Measurements from ENCODE around the gene MYH14. TPM values are rescaled to one million over a fixed set of nuclear protein-coding genes. Genes with fewer than 3 reads are reported as not detected.
A peak's percentile ranks its signal among the peaks of the same experiment; 100 is the strongest.

The MYH14 gene
- total RNA-seq, 1 experiment from 2014 or later: 0.84 TPM

DNA sequence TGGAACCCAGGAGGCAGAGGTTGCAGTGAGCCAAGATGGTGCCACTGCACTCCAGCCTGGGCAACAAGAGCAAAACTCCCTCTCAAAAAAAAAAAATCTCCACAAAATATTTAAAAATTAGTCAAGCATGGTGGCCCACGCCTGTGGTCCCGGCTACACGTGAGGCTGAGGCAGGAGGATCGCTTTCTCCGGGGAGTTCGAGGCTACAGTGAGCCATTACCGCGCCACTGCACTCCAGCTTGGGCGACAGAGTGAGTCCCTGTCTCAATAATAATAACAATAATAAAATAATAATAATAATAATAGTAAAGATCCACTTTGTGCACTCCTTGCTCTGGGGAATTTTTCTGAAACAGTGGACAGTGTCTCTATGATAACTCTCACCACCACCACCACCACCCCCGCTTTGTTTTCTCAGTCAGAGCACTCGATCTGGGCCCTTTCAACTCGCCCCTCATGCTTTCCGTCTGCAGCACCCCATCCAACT, 153.3 kb downstream of the MYH14 start:
- ChIA-PET CTCF (interaction anchor here (0.5 to 2.3 kb wide), 13 partner anchors 11 to 660 kb away, joined by 3 to 16 read pairs (median 4); partner anchors contain the start of genes KCNC3, NR1H2 and POLD1), POLR2A (ENCODE audit: low non-redundant PET) (no interaction called here)
- BruUV-seq (replicated peaks): no TSS peak
- Histone ChIP-seq H3K4me3 (ENCODE audit: low read depth, low read length, poor library complexity, severe bottlenecking) (peak overlapping the region; percentile 65), H3K27me3 (replicated peaks; ENCODE audit: insufficient read depth, low read depth, low read length, poor library complexity) (no peaks in the 10 kb centered on the region), H3K9me3 (ENCODE audit: low read depth, low read length, poor library complexity, severe bottlenecking) (no peaks in the 10 kb centered on the region), H3K4me1 (ENCODE audit: insufficient read depth, low read length, poor library complexity, severe bottlenecking) (no peaks in the 10 kb centered on the region), H3K36me3 (ENCODE audit: insufficient read depth, low read length, poor library complexity, severe bottlenecking) (no peaks in the 10 kb centered on the region), H3K27ac (ENCODE audit: low read depth, low read length, poor library complexity, severe bottlenecking) (peak overlapping the region; percentile 85)
- TF ChIP-seq, protein P1, sequence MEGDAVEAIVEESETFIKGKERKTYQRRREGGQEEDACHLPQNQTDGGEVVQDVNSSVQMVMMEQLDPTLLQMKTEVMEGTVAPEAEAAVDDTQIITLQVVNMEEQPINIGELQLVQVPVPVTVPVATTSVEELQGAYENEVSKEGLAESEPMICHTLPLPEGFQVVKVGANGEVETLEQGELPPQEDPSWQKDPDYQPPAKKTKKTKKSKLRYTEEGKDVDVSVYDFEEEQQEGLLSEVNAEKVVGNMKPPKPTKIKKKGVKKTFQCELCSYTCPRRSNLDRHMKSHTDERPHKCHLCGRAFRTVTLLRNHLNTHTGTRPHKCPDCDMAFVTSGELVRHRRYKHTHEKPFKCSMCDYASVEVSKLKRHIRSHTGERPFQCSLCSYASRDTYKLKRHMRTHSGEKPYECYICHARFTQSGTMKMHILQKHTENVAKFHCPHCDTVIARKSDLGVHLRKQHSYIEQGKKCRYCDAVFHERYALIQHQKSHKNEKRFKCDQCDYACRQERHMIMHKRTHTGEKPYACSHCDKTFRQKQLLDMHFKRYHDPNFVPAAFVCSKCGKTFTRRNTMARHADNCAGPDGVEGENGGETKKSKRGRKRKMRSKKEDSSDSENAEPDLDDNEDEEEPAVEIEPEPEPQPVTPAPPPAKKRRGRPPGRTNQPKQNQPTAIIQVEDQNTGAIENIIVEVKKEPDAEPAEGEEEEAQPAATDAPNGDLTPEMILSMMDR (conservative IDR thresholded peaks at IDR 0.05; ENCODE audit: low read depth, low read length): no peak
- TF ChIP-seq EZH2 (IDR thresholded peaks at IDR 0.05; ENCODE audit: borderline replicate concordance, low read depth, low read length, poor library complexity, severe bottlenecking): no peak
- DNase-seq (ENCODE audit: low spot score): no peak
- intact Hi-C loops (cut with micrococcal nuclease; ENCODE audit: unreplicated experiment): loop anchor here (2.0 to 10.0 kb wide), 3 partner anchors 104 to 568 kb away; no protein-coding TSS in a partner anchor

DNA sequence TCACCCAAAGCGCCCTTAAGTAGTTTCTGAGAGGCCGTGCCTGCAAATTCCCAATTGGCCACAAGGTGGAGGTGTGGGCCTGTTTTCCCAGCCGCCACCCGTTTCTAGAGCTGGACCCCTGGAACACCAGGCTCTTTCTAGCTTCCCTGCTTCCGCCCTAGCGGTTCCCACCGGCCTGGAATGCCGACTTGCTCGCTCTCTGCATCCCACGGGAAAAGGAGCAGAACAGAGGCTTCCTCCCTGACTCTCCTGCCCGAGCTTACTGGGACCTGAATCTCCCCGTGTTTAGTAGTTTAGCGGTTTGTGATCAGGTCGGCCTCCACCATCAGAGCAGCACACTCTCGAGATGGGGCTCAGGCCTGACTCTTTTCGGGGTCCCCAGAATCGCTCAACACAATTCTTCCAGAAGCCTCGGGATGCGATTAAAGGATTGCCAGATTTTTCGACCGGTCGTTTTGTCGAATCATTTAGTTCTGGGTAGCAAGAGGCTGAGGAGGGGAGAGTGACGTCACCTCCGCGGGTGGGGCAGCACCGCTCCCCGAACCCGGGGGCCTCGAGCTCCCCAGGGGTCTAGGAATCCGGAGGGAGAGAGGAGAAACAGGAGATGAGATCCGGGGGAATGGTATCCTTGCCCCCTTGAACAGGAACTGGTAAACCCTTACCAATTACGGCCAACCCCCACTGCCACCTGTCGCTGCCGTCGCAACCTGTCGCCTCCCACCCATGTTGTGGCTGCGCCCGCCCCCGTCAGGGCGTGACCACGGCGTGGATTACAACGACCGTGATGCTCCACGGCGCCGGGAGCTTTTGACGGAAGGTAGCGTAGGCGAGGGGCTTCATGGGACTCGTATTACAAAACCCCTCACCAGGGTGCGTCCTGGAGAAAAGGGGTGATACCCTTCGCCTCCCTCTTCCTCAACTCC, 154.0 kb downstream of the MYH14 start:
- DNase-seq (ENCODE audit: low spot score): peak; percentile 89
- TF ChIP-seq, protein P1 (conservative IDR thresholded peaks at IDR 0.05; ENCODE audit: low read depth, low read length): peak; percentile 87
- no peak for TF ChIP-seq EZH2 (IDR thresholded peaks at IDR 0.05; ENCODE audit: borderline replicate concordance, low read depth, low read length, poor library complexity, severe bottlenecking)
- no peaks in the 10 kb centered on the region for H3K36me3 ChIP-seq (ENCODE audit: insufficient read depth, low read length, poor library complexity, severe bottlenecking)
- H3K4me1 ChIP-seq (ENCODE audit: insufficient read depth, low read length, poor library complexity, severe bottlenecking): no peaks in the 10 kb centered on the region
- H3K27me3 ChIP-seq (replicated peaks; ENCODE audit: insufficient read depth, low read depth, low read length, poor library complexity): no peaks in the 10 kb centered on the region
- POLR2A ChIA-PET (ENCODE audit: low non-redundant PET): interaction anchor here (0.5 to 0.7 kb wide), 2 partner anchors 206 to 421 kb away, joined by 3 read pairs; no protein-coding TSS in a partner anchor
- BruUV-seq (replicated peaks): TSS peak; percentile 85
- peak overlapping the region; percentile 65 for H3K4me3 ChIP-seq (ENCODE audit: low read depth, low read length, poor library complexity, severe bottlenecking)
- CTCF ChIA-PET: interaction anchor here (0.5 to 2.3 kb wide), 19 partner anchors 11 to 739 kb away, joined by 3 to 16 read pairs (median 3); partner anchors contain the start of genes KCNC3, NR1H2 and POLD1
- intact Hi-C loops (cut with micrococcal nuclease; ENCODE audit: unreplicated experiment): loop anchor here (2.0 to 10.0 kb wide), 3 partner anchors 103 to 567 kb away; no protein-coding TSS in a partner anchor
- peak overlapping the region; percentile 85 for H3K27ac ChIP-seq (ENCODE audit: low read depth, low read length, poor library complexity, severe bottlenecking)
- no peaks in the 10 kb centered on the region for H3K9me3 ChIP-seq (ENCODE audit: low read depth, low read length, poor library complexity, severe bottlenecking)

DNA sequence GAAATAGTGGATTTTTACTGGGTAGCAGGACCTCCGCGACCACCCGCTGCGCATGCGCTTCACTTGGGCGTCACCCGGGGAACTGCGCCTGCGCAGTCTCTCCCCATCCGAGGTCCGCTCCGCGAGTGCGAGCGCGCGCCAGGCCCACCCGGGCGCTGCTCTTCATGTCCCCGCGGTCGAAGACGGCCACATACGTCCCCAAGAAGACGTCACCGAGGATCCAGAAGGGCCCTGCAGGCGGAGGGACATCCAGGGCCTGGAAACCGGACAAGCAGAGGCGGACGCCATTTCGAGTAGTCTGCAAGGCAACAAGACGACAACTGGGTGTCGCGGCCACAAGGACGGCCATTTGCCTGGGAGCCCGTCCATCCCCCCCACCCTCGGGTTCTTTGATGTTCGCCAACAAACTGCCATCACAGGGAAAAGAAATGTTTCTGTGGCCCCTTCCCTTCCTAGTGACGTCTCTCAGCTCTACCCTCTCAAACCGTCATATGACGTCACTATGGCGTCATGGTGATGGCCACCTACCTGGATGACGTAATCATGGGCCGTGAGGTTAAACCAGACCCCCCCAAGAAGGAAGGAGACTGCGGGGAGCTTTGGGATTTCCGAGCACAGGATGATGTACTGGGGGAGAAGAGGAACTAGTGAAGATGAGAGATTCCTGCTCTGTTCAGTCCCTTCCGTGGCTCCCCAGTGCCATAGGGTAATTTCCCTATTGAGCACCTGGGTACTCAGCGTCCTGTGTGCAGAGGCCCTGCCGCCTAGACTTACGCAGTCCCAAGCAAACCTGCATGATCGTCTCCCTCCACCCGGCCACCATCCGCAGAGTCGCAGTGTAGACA, 155.3 kb downstream of the MYH14 start:
- no peaks in the 10 kb centered on the region for H3K4me1 ChIP-seq (ENCODE audit: insufficient read depth, low read length, poor library complexity, severe bottlenecking)
- no peaks in the 10 kb centered on the region for H3K27me3 ChIP-seq (replicated peaks; ENCODE audit: insufficient read depth, low read depth, low read length, poor library complexity)
- peak; percentile 90 for DNase-seq (ENCODE audit: low spot score)
- intact Hi-C loops (cut with micrococcal nuclease; ENCODE audit: unreplicated experiment): loop anchor here (5.0 to 10.0 kb wide), 2 partner anchors 424 to 566 kb away; no protein-coding TSS in a partner anchor
- no peaks in the 10 kb centered on the region for H3K9me3 ChIP-seq (ENCODE audit: low read depth, low read length, poor library complexity, severe bottlenecking)
- TF ChIP-seq, protein P1 (conservative IDR thresholded peaks at IDR 0.05; ENCODE audit: low read depth, low read length): no peak
- CTCF ChIA-PET: interaction anchor here (2.3 kb wide), 1 partner anchor 9 kb away, joined by 15 read pairs; no protein-coding TSS in a partner anchor
- no peaks in the 10 kb centered on the region for H3K36me3 ChIP-seq (ENCODE audit: insufficient read depth, low read length, poor library complexity, severe bottlenecking)
- H3K4me3 ChIP-seq (ENCODE audit: low read depth, low read length, poor library complexity, severe bottlenecking): peak overlapping the region; percentile 65
- POLR2A ChIA-PET (ENCODE audit: low non-redundant PET): no interaction called here
- BruUV-seq (replicated peaks): TSS peak; percentile 62
- H3K27ac ChIP-seq (ENCODE audit: low read depth, low read length, poor library complexity, severe bottlenecking): peak overlapping the region; percentile 85

All from A673 (cell line).